ENCODE measurements around the gene ARV1. TPM values are rescaled to one million over a fixed set of nuclear protein-coding genes. Genes with fewer than 3 reads are reported as not detected.

The ARV1 gene
- total and polyA plus RNA-seq, 2 of the 13 experiments (the other 11 are each of a cell fraction or from before 2014, with no cell fraction given): 13.0 to 15.2 TPM

DNA sequence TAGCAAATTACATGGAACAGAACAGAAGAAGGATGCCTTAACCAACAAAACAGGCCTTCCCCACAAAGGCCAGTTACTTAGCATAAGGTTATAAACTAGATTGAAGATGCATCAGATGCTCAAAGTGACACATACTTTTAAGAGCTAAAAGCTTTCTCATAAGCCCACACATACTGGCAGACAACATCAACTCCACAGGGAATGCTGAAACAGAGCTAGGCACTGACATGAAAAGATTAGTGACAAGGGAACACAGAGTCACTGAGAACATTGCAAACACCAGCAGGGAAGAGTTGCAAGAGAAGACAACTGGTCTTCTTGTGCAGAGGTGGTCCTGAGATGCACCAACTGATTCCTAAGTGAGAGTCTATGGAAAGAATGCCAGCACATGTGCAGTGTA, 7.1 kb upstream of the ARV1 start:
- Histone ChIP-seq H3K79me2 (ENCODE audit: insufficient read depth, low read length) (no peaks in the 10 kb centered on the region), H4K20me1 (ENCODE audit: insufficient read depth, low read length) (no peaks in the 10 kb centered on the region), H3K4me3 (replicated peaks in 1 of 3; ENCODE audit: insufficient read depth in 1 of 3, low read depth in 2 of 3, low read length in 3 of 3) (no peak overlapping the region), H3K4me1 (ENCODE audit: insufficient read depth, low read length) (peaks cover 23% of the 10 kb centered on the region), H3K27ac (ENCODE audit: extremely low read length, insufficient read depth, low read length) (no peak overlapping the region), H3K9me3 (ENCODE audit: low read length) (no peaks in the 10 kb centered on the region), H3K4me2 (ENCODE audit: low read depth, low read length) (no peak overlapping the region), H2AFZ (ENCODE audit: low read length) (no peak overlapping the region), H3K27me3 (ENCODE audit: control insufficient read depth in 1 of 2, insufficient read depth in 2 of 2, low read length in 2 of 2) (no peaks in the 10 kb centered on the region), H3K9ac (ENCODE audit: insufficient read depth, low read depth, low read length) (no peak overlapping the region), H3K36me3 (replicated peaks in 1 of 2; ENCODE audit: control insufficient read depth in 1 of 2, insufficient read depth in 2 of 2, low read length in 2 of 2) (peaks cover 0 to 1% of the 10 kb centered on the region in 2 experiments; a peak in 1 of 5 replicates)
- intact Hi-C loops (cut with micrococcal nuclease; ENCODE audit: unreplicated experiment) (loop anchor here (10.0 kb wide), 1 partner anchor 257 kb away; the partner anchor contains the start of gene AGT), in situ Hi-C loops (cut with HindIII; ENCODE audit: extremely low pct_ligation_motif_present, low pct_unique_long_range_greater_than_20kb) (no loop called here)
- ChIA-PET POLR2A (no interaction called here), CTCF (ENCODE audit: low intra/inter-chr PET ratio, low total read pairs) (no interaction called here)
- DNase-seq (ENCODE audit: low spot score) (no peak), ATAC-seq (no peak), FAIRE-seq (no peak)
- BruUV-seq (replicated peaks): no TSS peak
- TF ChIP-seq KMT2B (CRISPR knock-in tag; IDR thresholded peaks at IDR 0.05): no peak
- TF ChIP-seq SALL2 (CRISPR knock-in tag; IDR thresholded peaks at IDR 0.05): no peak
- no peak for TF ChIP-seq TERF1 (CRISPR knock-in tag; IDR thresholded peaks at IDR 0.05)
- TF ChIP-seq, protein P1, sequence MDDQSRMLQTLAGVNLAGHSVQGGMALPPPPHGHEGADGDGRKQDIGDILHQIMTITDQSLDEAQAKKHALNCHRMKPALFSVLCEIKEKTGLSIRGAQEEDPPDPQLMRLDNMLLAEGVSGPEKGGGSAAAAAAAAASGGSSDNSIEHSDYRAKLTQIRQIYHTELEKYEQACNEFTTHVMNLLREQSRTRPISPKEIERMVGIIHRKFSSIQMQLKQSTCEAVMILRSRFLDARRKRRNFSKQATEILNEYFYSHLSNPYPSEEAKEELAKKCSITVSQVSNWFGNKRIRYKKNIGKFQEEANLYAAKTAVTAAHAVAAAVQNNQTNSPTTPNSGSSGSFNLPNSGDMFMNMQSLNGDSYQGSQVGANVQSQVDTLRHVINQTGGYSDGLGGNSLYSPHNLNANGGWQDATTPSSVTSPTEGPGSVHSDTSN (CRISPR knock-in tag; IDR thresholded peaks at IDR 0.05; ENCODE audit: borderline replicate concordance): no peak
- no peak for TF ChIP-seq KIAA2018 (CRISPR knock-in tag; IDR thresholded peaks at IDR 0.05; ENCODE audit: borderline replicate concordance)
- no peak for TF ChIP-seq XRCC5 (optimal IDR thresholded peaks at IDR 0.05; ENCODE audit: low read length)
- no peak for TF ChIP-seq IKZF1 (IDR thresholded peaks at IDR 0.05)
- TF ChIP-seq, protein P2, sequence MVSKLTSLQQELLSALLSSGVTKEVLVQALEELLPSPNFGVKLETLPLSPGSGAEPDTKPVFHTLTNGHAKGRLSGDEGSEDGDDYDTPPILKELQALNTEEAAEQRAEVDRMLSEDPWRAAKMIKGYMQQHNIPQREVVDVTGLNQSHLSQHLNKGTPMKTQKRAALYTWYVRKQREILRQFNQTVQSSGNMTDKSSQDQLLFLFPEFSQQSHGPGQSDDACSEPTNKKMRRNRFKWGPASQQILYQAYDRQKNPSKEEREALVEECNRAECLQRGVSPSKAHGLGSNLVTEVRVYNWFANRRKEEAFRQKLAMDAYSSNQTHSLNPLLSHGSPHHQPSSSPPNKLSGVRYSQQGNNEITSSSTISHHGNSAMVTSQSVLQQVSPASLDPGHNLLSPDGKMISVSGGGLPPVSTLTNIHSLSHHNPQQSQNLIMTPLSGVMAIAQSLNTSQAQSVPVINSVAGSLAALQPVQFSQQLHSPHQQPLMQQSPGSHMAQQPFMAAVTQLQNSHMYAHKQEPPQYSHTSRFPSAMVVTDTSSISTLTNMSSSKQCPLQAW (CRISPR knock-in tag; IDR thresholded peaks at IDR 0.05): no peak
- no peak for TF ChIP-seq PHF5A (CRISPR knock-in tag; IDR thresholded peaks at IDR 0.05; ENCODE audit: low read depth, unreplicated experiment)

Measured in HepG2 (cell line).